Measurements from ENCODE around the gene PLK1.
A peak's percentile ranks its signal among the peaks of the same experiment; 100 is the strongest.
"Not testable (repeated sequence)": the region's sequence is repeated elsewhere in the genome, so short reads cannot be mapped to it uniquely, and the experiment has no call there.

The PLK1 gene

DNA sequence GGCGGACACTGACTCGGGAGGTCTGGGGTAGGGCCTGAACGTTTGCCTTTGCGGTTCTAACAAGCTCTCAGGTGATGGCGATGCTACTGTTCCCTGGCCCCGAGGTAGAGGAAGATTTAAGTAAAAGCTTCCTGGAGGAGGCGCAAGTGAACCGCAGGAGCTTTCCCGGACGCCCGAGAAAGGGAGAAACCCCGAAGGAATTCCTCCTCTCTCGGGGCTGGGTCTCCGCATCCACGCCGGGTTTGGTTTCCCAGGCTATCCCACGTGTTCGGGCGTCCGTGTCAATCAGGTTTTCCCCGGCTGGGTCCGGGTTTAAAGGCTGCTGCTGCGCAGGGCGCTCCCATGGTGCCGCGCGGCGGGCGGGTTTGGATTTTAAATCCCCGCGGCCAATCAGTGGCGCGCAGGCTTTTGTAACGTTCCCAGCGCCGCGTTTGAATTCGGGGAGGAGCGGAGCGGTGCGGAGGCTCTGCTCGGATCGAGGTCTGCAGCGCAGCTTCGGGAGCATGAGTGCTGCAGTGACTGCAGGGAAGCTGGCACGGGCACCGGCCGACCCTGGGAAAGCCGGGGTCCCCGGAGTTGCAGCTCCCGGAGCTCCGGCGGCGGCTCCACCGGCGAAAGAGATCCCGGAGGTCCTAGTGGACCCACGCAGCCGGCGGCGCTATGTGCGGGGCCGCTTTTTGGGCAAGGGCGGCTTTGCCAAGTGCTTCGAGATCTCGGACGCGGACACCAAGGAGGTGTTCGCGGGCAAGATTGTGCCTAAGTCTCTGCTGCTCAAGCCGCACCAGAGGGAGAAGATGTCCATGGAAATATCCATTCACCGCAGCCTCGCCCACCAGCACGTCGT is at the start of gene PLK1:
Gene PLK1 (plus strand): TSS at position 460 of the 844 bp plus-strand sequence. CDS start 44 bp downstream, at position 504.
- DNase-seq = peak; percentile 64

DNA sequence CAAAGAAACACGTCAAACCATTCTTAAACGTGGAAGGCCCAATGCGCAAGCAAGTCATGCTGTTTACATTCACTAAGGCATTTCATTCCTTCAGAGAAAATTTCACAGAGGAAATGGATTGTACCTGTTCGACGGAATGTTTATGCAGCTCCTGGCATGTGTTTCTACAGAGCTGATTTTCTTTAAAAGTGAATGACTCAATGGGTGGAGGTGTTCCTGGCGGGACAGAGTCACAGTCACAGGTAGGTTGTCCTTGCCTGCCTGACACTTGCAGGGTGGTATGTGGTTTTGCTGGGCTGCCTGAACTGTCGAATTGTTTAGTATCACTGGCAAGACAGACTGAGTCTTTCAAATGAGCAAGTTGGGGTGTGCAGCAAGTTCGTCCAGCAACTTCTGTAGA is 49.2 kb upstream of the PLK1 start:
- no peak for DNase-seq

DNA sequence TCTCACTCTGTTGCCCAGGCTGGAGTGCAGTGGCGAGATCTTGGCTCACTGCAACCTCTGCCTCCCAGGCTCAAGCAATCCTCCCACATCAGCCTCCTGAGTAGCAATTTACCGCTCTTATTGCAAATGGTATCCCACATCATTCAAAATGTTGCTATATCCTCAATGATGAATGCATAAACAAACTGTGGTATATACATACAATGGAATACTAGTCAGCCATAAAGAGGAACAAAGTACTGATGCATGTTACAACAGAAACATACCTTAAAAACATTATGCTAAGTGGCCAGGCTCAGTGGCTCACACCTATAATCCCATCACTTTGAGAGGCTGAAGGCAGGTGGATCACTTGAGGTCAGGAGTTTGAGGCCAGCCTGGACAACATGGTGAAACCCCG is 46.8 kb upstream of the PLK1 start:
- DNase-seq = not testable (repeated sequence)

DNA sequence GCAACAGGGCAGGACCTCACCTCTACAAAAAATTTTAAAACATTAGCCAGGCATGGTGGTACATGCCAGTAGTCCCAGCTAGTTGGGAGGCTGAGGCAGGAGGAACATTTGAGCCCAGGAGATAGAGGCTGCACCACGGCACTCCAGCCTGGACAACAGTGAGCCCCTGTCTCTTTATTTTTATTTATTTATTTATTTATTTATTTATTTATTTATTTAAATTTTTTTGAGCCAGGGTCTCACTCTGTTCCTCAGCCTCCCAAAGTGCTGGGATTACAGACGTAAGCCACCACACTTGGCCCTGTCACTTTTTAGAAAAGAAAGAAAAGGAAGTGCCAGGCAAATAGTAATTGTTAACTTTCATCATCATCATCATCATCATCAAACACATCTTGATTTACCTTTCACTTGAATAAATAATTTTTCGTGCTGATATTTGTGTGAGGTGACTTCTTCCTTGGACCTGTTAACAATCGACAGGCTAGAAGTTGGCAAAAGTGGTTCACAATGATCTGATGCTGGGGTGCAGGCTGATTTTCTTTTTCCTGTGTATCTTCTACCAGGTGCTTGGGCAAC is 44.1 kb upstream of the PLK1 start:
- DNase-seq = no peak

DNA sequence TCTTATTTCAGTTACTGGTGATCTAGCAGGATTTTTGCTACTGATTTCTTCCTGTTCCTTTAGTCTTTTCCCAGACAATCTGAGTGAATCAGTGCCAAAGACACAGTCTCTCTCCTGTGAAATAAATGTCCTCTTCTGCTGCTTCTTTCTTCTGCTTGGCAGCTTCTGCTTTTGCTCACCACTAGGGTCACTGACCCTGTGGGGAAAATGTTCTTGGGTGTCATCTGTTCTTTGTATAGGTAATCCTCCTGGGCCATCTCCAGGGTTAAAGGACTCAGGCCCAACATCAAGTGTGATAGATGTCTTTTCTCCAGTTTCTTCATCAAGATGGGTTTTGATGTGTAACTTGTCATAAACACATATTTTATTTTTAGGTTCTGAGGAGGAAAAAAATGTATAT is 42.7 kb upstream of the PLK1 start:
- DNase-seq = no peak

DNA sequence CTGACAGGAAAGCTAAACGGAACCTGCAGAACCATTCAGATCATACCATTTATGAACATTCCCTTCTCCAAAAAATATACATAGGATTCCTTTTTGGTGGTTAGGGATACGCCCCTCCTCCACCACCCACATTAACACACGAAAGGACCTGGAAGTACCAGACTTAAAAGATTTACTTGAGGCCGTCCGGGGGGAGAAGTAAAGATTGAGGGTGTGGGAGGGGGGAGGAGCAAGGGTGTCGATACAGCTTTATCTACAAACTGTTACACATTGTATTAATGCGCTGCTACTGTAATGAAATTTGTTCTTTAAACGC is 38.1 kb upstream of the PLK1 start:
- DNase-seq = no peak

DNA sequence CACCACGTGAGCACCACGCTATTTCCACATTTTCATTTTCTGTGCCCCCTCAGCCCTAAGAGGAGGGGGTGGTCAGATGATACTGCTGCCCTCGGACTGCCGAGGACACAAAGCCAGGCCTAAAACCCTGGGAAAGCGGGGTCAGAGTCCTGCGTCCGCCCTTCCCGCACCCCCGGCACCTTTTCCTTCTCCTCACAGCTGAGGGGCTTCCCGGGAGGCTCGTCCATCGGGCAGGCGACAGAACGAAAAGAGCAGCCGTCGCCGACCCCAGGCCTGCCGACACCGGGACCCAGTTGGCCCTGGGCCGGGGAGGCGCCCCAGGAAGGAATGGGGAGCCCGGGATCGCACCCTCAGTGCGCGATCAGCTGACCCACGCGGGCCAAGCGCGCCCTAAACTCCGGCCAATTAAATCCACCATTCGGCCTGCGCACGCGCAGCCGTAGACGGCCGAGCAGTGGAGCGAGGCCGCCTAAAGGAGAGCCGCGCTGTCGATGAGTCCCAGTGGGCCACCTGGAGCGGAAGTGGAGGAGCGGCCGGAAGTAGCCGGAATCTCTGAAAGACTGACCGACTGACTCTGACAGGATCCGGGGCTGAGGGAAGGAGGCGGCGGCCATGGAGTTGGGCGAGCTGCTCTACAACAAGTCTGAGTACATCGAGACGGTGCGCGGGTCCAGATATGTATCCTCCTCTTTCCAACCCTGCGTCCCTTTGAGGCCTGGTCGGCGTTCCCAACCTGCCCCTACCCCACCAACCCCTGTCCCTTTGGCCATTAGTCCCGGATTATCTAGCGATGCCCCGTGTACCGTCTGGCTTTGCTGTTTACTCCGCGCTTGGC is 37.5 kb upstream of the PLK1 start, which contains the start of the genes DCTN5 and PALB2:
Gene DCTN5 (plus strand): TSS at position 536 of the 835 bp plus-strand sequence. CDS start 77 bp downstream, at position 613.
Gene PALB2 (minus strand): TSS at position 380 of the 835 bp plus-strand sequence. CDS start 153 bp downstream, at position 227.
- peak; percentile 88 for DNase-seq

DNA sequence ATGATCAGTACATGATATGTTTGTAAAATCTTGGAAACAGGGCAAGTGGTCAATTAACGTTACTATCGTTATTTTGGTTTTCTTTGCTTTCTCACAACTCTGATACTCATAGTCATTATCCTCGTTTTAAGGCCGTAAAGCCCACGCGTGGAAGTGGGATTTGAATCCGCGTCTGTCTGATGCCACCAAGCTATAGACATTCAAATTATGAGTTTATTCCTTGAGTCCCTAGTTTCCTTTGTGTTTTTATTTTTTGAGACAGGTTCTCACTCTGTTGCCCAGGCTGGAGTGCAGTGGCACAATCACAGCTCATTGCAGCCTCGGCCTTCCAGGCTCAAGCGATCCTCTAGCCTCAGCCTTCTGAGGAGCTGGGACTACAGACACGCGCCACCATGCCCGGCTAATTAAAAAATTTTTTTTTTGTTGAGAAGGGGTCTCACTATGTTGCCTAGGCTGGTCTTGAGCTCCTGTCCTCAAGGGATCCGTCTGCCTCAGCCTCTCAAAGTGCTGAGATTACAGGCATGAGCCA is 36.4 kb upstream of the PLK1 start:
- DNase-seq = no peak

DNA sequence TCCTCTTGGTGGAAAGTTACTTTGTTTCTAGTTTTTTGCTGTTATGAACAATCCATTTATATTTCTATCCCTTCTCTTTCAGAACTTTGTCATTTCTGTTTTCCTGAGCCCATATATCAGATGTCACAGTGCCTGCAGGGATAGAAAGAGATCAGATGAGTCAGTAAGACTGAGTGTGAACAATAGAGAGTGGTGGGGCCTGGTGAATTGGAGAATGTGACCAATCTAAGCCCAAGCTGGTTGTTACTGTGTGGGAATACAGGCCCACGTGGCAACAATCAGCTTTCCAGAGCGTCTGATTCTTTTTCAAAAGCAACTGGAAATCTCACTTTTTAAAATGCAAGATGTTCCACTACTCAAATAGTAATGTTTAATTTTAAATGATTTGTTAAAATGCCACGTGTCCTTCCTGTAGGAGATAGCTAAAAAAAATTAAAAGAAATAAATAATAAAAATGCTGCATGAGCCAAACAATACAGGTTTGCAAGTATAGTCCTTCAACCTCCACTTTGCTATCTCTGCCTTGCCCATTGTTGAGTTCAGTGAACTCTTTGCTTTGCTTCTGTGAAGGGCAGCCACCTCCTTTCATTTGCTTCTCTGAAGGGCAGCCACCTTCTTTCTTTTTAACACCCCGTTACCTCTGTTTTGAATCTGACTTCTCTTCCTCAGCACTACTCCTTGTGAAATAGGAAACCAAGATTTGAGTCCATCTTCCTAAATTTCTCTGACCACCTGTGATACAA is 27.8 kb upstream of the PLK1 start:
- no peak for DNase-seq

DNA sequence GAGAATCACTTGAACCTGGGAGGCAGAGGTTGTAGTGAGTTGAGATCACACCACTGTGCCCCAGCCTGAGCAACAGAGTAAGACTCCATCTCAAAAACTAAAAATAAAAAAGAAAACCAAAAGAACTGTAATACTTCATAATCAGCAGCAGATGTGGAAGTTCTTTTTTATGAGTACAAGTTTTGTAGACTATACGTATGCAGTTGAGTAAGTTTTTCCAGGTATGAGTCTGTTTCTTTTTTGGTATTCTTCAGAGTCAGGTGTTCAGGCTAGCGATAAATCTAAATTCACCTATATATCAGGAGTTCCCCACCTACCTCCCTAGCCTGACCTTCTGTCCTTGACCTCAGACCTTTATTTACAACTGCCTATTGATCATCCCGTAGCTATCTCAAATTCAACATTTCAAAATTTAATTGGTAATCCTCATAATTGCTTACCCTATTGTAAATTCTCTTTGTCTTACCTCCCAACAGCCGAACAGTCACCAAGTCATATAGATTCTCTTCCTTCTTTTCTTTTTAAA is 26.7 kb upstream of the PLK1 start:
- DNase-seq = no peak

DNA sequence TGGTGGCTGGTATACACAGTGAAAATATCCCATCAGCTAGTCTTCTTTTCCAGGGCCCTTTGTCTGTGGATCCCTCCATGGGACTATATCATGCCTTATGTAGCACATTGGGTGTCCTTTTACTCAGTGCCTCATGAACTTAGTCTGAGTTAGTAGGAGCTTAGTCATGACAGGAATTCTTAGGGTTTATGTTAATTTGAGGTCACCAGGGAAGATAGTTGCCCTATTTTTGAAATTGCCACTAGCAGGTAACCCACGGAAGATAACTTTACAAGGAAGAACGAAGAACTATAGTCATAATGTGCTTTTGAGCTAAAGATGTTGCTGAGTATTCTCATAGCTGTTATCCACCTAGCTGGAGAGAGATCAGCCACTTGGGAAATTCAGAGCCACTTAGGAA is 14.8 kb upstream of the PLK1 start:
- DNase-seq = no peak

DNA sequence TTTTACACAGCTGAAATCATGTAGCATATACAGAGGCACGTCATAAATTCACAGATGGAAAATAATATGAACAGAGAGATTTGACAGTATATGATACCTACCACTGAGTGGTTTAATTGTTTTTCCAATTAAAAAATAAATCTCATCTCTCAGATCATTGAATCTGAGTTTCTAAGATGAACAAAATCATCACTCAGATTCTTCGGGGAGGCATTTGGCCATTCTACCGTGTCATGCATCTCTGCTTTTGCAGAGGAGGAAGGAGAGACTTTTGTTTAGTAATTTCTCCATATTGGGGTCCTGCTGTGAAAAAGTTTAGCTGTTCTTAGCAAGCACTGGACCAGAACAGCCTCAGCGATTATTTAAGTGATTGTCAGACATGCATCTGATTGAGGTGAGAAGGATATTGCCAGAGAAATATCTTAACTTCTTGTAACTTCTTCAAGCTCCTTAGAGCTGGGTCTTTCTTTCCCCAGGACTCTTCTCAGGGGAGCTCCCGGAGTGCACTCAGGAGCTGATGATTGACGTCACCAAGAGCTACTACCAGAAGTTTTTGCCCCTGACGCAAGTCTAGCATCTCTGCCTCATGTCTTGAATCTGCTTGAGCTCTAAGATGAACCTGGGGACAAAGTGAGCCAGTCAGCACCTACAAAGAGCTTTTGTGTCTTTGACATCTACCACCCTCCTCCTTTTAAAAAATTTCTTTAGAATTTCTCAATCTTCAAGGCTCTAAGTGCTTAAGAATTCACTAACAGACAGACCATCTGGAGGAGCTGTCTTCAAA is 11.9 kb upstream of the PLK1 start:
- DNase-seq = no peak

DNA sequence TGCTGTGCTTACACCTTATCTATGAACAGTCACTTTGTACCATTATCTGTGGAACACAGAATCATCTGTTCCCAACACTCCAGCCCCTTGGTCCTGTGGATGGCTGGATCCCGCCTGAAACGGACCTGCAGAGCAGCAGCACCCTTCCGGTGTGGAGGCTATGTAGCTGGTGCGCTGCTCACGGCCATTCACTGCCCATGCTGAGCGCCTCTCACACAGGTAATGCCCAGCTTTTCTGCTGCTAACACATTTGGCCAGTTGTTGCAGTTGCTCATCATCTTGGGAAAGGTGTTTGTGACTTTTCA is 11.4 kb upstream of the PLK1 start:
- no peak for DNase-seq

DNA sequence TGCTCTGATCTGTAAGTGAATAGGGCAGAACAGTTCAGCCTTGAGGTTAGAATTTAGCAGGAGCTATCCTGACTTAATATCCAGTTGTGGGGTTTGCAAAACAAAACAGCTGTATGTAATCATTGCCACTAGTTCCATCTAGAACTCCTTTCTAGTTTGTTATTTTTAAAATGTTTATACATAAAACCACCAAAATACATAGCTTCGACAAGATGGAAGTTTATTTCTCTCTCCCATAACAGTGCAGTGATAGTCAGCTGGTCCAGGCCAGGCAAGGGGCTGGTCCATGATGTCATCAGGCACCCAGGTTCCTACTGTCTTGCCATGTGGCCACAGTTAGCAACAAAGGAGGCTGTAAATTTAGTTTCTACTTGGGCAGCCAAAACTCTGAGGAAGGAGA is 10.5 kb upstream of the PLK1 start:
- DNase-seq = no peak

DNA sequence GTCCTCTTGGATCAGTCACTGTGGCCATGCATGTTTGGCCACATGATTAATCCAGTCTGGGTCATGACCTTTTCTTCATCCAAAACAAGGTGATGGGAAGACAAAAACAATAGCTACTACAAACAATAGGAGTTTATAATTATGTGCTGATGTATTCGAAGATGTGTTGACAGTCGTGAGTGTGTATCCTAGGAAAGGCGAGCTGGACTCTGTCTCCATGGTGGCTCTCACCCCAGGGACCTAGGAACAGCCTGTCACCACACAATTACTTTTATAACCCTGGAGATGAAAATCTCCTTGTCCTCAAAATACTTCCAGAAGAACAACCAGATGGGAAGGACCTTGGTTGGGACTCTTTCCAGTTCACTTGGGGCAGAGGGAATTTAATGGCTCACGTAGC is 9.8 kb upstream of the PLK1 start:
- no peak for DNase-seq

DNA sequence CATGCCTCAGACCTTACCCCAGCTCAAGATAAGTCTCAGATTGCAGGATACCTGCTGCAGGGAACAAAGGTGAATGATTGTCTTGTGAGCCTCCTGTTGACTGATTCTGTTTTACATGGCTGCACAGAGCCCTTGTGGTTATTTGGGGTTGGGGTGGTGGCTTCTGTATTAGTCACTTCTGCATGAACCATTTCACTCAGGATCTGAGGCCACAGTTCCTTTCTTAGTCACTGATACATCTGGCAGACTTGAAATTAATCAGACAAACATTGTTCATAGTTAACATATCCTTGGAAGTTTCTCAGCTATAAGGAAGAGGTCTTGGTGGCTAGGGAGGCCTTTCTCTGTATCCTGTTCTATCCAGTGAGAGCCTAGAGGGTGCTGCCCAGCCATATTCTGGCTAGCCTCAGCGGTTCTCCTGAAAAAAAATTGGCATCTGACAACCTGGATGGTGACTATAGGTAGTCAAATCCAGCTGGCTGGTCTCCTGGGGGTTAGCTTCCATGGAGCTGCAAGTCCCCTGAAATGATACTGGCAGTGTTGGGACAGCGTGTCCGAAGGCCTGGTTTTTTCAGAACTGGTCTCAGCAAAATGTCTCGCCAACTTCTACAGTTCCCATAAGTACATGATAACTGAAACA is 8.4 kb upstream of the PLK1 start:
- peak; percentile 32 for DNase-seq

DNA sequence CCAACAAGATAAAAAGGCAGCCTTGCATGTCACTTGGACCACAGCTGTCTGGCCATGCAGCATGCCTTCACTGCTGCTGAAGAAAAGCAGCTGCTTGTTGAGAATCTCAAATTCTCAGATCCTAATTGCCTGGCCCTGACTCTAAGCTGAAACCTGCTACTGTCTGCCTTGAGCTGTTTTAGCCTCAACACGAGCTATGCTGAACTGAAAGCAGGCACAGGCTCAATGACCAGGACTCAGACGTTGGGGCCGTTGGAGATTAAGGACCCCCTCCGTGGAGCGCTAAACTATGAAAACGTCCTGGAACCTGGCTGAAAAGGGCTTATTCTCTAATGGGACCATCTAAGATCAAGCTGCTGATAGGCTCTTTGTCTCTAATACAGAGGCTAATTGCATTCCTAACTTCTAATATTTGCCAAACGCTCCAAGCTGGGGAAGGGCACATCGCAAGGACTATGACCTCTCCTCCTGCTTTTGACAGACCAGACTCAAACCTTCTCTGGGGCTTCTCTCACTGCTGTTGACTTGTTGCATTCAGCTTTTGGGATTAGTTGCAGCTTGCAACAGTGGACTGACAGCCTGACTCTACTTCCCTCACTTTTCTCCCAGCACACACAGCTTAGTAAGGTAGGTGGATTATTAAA is 4.6 kb upstream of the PLK1 start:
- DNase-seq = no peak

DNA sequence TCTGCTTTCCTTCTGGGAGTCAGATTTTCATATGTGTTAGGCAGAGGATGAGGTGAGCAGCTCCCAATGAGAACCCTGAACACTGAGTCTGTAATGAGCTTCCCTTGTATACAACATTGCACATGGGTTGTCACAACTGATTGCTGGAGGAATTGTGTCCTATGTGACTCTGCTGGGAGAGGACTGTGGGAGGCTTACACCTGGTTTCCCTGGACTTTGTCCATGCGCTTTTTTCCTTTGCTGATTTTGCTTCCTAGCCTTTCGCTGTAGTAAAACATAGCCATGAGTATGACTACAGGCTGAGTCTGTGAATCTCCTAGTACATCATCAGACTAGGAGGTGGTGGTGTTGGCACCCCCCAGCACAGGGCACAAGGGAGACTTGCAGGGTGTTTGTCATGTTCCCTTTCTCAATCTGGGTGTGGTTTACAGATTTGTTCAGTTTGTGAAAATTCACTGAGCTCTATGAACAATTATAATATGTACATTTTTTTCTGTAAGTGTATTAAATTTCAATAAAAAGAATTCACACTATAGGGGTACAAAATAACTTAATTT is 1.7 kb upstream of the PLK1 start:
- no peak for DNase-seq

DNA sequence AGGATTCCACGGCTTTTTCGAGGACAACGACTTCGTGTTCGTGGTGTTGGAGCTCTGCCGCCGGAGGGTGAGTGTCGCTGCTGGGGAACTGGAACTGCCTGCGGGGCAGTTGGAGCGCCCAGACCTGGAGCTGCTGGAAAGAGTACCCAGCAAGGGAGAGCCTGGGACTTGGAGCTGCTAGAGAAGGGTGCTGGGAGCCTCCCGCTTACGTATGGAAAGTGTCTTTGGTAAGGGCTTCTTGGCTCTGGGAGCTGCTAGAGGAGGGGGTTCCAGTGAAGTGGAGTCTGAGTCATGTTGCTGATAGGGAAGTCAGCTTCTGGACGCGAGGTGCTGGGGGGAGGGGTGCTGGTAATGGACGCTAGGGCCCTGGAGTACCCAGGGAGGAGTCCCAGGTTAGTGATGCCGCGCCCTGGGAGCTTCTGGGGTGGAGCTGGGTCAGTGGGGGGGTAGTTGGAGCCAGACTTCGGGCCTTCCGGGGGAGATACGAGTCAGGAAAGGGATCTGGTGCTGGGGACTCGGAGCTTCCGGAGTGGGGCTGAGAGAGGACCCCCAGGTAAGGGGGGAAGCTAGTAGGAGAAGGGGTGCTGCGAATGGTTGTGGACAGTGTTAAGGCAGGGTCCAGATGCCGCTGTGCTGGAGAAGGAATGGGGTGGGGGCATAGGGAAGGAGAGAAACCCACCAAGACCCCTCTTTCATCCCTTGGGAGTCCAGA is 741 bp downstream of the PLK1 start:
- no peak for DNase-seq

DNA sequence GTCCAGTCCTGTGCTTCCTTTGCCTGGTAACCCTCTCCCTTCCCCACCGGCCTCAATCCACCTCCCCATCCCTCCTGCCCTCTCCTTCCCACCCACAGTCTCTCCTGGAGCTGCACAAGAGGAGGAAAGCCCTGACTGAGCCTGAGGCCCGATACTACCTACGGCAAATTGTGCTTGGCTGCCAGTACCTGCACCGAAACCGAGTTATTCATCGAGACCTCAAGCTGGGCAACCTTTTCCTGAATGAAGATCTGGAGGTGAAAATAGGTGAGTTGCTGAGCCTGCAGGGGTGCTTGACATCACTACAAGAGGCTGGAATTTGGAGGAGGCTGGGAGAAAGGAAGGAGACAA is 1.3 kb downstream of the PLK1 start:
- DNase-seq = no peak

Data from NK-92 treated with Interleukin-12 subunit alpha and Interleukin-12 subunit beta, amount 100 ng/mL, for 24 hours (cell line).